Naive thymus-derived CD4-positive, alpha-beta T cell (primary cell): Measurements from ENCODE around the gene DOK5. TPM values are rescaled to one million over a fixed set of nuclear protein-coding genes. Genes with fewer than 3 reads are reported as not detected.
A peak's percentile ranks its signal among the peaks of the same experiment; 100 is the strongest.

ENCODE experiments used
- ATAC-seq: fragments of 150-1000 bp; cut with Tn5 transposase; 2 replicates; pipeline ENCODE4 v1.10.0; 2021; ENCODE audit warnings: mild to moderate bottlenecking, moderate library complexity
- CTCF ChIA-PET: fragments of 350-600 bp; sonication (Branson Sonifier 250); formaldehyde crosslinking; loops from one replicate; lab custom pipeline; 2021; ENCODE audit warnings: antibody characterized with exemption; lab: Charles Lee
- POLR2A ChIA-PET: fragments of 350-600 bp; sonication (Branson Sonifier 250); formaldehyde crosslinking; loops from one replicate; lab custom pipeline; 2021; ENCODE audit warnings: antibody characterized with exemption, inconsistent platforms; lab: Charles Lee
- DNase-seq, 9 donors: peaks; one replicate each; pipeline versions ENCODE4 v3.0.0 to v3.0.0-alpha.2; 2020 to 2022; ENCODE audit warnings: mixed read lengths in 1 of 9
- H3K27ac ChIP-seq: one replicate; pipeline ENCODE4 v1.7.0; 2013; ENCODE audit warnings: mild to moderate bottlenecking, low read depth, low read length, moderate library complexity
- H3K27me3 ChIP-seq, 2 donors: one replicate each; pipeline ENCODE4 v1.7.0; 2013; ENCODE audit warnings: low read length in 2 of 2, mild to moderate bottlenecking in 2 of 2, moderate library complexity in 2 of 2; ENCODE audit not compliant: control insufficient read depth in 2 of 2, insufficient read depth in 2 of 2
- H3K36me3 ChIP-seq, 3 experiments: 1 replicate in 2 of 3; 2 replicates in 1 of 3; pipeline ENCODE4 v1.7.0; 2013; ENCODE audit warnings: low read length in 3 of 3, mild to moderate bottlenecking in 3 of 3, moderate library complexity in 1 of 3; ENCODE audit not compliant: insufficient read depth in 3 of 3, control insufficient read depth in 2 of 3
- H3K4me1 ChIP-seq, 2 donors: one replicate each; pipeline ENCODE4 v1.7.0; 2013; ENCODE audit warnings: low read length in 2 of 2, mild to moderate bottlenecking in 2 of 2, moderate library complexity in 1 of 2; ENCODE audit not compliant: control insufficient read depth in 2 of 2, insufficient read depth in 2 of 2
- H3K4me3 ChIP-seq: 2 replicates; pipeline ENCODE4 v1.7.0; 2013; ENCODE audit warnings: mild to moderate bottlenecking, low read length
- H3K9me3 ChIP-seq, 3 experiments: 1 replicate in 2 of 3; 2 replicates in 1 of 3; pipeline ENCODE4 v1.7.0; 2013; ENCODE audit warnings: low read length in 3 of 3; ENCODE audit not compliant: control insufficient read depth in 2 of 3
- H3K27ac Mint-ChIP-seq, 9 donors: one replicate each; pipeline ENCODE4 v1.8.0; 2020 to 2022; ENCODE audit warnings: mixed read lengths in 9 of 9, mild to moderate bottlenecking in 8 of 9, moderate library complexity in 5 of 9, inconsistent platforms in 2 of 9
- H3K27me3 Mint-ChIP-seq, 5 donors: one replicate each; pipeline ENCODE4 v1.8.0; 2021 to 2022; ENCODE audit warnings: mixed read lengths in 5 of 5, mild to moderate bottlenecking in 1 of 5
- H3K36me3 Mint-ChIP-seq, 5 donors: one replicate each; pipeline ENCODE4 v1.8.0; 2020 to 2022; ENCODE audit warnings: mixed read lengths in 5 of 5, mild to moderate bottlenecking in 3 of 5, inconsistent platforms in 1 of 5
- H3K4me1 Mint-ChIP-seq, 7 donors: one replicate each; pipeline ENCODE4 v1.8.0; 2020 to 2022; ENCODE audit warnings: mixed read lengths in 7 of 7, mild to moderate bottlenecking in 3 of 7, inconsistent platforms in 1 of 7
- H3K4me3 Mint-ChIP-seq, 10 donors: one replicate each; pipeline ENCODE4 v1.8.0; 2020 to 2022; ENCODE audit warnings: mild to moderate bottlenecking in 10 of 10, mixed read lengths in 10 of 10, moderate library complexity in 6 of 10, inconsistent platforms in 2 of 10
- H3K9me3 Mint-ChIP-seq, 11 donors: one replicate each; pipeline ENCODE4 v1.8.0; 2020 to 2022; ENCODE audit warnings: mixed read lengths in 11 of 11, mild to moderate bottlenecking in 4 of 11, inconsistent platforms in 1 of 11, moderate library complexity in 1 of 11
- intact Hi-C, 2 donors: fragments of 100-400 bp; cut with micrococcal nuclease; formaldehyde crosslinking; loops; one replicate each; pipeline ENCODE4 v1.15.1; 2023
- polyA plus RNA-seq, 2 donors: library from polyadenylated mRNA; unstranded; fragments of 300-500 nt; fragmentation: Illumina TruSeq; gene quantifications; one replicate each; pipeline ENCODE4 v1.2.3, GENCODE V29; 2021
- total RNA-seq, 6 experiments: library from RNA in 5 of 6; stranded (reverse) in 5 of 6; gene quantifications; 1 replicate in 5 of 6; 2 replicates in 1 of 6; pipeline ENCODE4 v1.2.3 and lab custom pipeline; 2021 to 2026

The DOK5 gene
- total and polyA plus RNA-seq, 7 experiments from 2014 or later, result 0.85 TPM; not detected in 6

DNA sequence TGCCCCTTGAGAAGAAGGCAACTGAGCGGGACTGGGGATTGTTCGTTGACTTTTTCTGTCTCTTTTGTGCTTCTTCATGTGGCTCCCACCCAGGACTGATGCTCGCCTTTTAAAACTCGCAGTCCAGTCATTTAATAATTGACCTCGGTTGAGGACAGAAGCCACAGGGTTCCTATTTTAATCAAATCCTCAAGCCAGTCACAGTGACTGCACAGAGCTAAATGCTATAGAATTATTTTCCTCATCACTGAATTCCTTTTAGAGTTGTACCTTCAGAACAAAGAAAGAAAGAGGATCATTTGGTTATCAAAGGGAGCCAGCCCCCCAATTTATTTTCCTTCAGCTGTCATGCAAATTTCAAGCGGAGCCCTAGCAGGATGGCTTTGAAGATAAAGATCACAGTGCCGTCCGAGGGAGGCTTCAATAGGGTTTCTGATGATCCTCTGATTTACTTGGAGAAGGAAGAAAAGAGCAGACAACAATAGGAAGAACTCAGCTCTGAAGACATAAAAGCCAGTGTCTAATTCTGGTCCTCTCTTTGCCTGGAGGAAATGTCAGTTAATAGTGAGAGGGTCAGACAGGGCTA, 186.6 kb downstream of the DOK5 start:
- DNase-seq, result no peak
- Histone ChIP-seq H3K27me3 (no peaks in the 10 kb centered on the region), H3K27ac (no peak overlapping the region), H3K36me3 (no peaks in the 10 kb centered on the region), H3K4me3 (no peak overlapping the region), H3K9me3 (no peaks in the 10 kb centered on the region), H3K4me1 (no peaks in the 10 kb centered on the region)
- POLR2A ChIA-PET, result no interaction called here
- CTCF ChIA-PET, result no interaction called here
- ATAC-seq, result no peak
- Mint-ChIP-seq H3K36me3 (no peaks in the 10 kb centered on the region), H3K4me3 (no peak overlapping the region), H3K27ac (no peak overlapping the region), H3K4me1 (no peaks in the 10 kb centered on the region), H3K27me3 (peaks cover 3 to 44% (median 22%) of the 10 kb centered on the region in 5 donors), H3K9me3 (peaks cover 0 to 3% (median 0%) of the 10 kb centered on the region in 11 donors)
- intact Hi-C loops, result no loop called here

- H3K9me3 Mint-ChIP-seq, result peaks cover 0 to 1% (median 0%) of the 10 kb centered on the region in 11 donors
- CTCF ChIA-PET, result no interaction called here
- peaks cover 7 to 63% (median 35%) of the 10 kb centered on the region in 5 donors for H3K27me3 Mint-ChIP-seq
- Histone ChIP-seq H3K27me3 (no peaks in the 10 kb centered on the region), H3K27ac (no peak overlapping the region), H3K9me3 (no peaks in the 10 kb centered on the region), H3K36me3 (no peaks in the 10 kb centered on the region), H3K4me3 (no peak overlapping the region), H3K4me1 (no peaks in the 10 kb centered on the region)
- POLR2A ChIA-PET, result no interaction called here
- no peaks in the 10 kb centered on the region for H3K36me3 Mint-ChIP-seq
- H3K4me1 Mint-ChIP-seq, result peaks cover 0 to 6% (median 0%) of the 10 kb centered on the region in 7 donors
- no peak for DNase-seq
- ATAC-seq, result no peak
- H3K27ac Mint-ChIP-seq, result no peak overlapping the region
- intact Hi-C loops, result no loop called here
- no peak overlapping the region for H3K4me3 Mint-ChIP-seq
Measured at GRCh38 chr20:54665812-54666211, 190.4 kb downstream of the DOK5 start.

DNA sequence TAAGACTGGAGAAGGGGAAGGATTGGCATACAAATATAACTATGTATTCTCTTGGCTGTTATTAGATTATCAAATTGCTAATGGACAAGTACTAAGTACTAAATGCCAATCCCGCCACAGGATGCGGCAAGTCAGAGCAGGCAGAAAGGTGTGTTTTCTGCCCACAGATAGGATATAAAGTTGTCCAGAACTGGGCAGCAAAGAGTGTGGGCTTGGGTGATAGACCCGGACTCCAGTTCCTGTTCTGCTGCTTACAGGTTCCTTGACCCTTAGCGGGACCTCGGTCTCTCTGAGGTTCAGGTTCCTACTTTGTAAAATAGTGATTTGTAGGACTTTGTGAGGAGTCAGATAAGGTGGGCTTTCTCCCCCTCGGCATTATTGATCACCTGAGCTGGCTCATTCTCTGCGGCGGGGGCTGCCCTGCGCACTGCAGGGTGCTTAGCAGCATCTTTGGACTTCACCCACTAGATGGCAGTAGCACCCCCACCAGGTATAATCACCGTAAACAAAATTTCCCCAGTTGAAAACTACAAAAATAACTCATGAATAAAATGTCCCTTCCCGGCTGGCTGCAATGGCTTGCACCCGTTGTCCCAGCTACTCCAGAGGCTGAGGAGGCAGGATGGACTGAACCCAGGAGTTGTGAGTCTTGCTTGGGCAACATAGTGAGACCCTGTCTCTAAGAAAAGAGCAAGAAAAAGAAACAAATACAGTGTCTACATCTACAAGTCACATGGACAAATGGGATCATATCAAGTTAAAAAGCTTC, 193.1 kb downstream of the DOK5 start:
- Histone ChIP-seq H3K4me3 (no peak overlapping the region), H3K27me3 (no peaks in the 10 kb centered on the region), H3K27ac (no peak overlapping the region), H3K9me3 (no peaks in the 10 kb centered on the region), H3K4me1 (no peaks in the 10 kb centered on the region), H3K36me3 (no peaks in the 10 kb centered on the region)
- no peak overlapping the region for H3K27ac Mint-ChIP-seq
- no peaks in the 10 kb centered on the region for H3K36me3 Mint-ChIP-seq
- ATAC-seq, result peak; percentile 51
- ChIA-PET CTCF (interaction anchor here (1.2 kb wide), 1 partner anchor 13 kb away, joined by 3 read pairs; no protein-coding TSS in a partner anchor), POLR2A (interaction anchor here (0.6 kb wide), 1 partner anchor 524 kb away, joined by 3 read pairs; no protein-coding TSS in a partner anchor)
- peaks cover 7 to 55% (median 30%) of the 10 kb centered on the region in 5 donors for H3K27me3 Mint-ChIP-seq
- peaks cover 0 to 1% (median 0%) of the 10 kb centered on the region in 11 donors for H3K9me3 Mint-ChIP-seq
- intact Hi-C loops, result no loop called here
- peaks cover 0 to 6% (median 0%) of the 10 kb centered on the region in 7 donors for H3K4me1 Mint-ChIP-seq
- H3K4me3 Mint-ChIP-seq, result peak overlapping the region in 3 of 10 donors; percentile 15 to 45 (median 38)
- DNase-seq, result peak in 4 of 9 donors; percentile 8 to 33 (median 8)

GRCh38 chr20:54669040-54669363, 193.6 kb downstream of the DOK5 start:
- Mint-ChIP-seq H3K27me3 (peaks cover 7 to 51% (median 26%) of the 10 kb centered on the region in 5 donors), H3K27ac (no peak overlapping the region), H3K4me3 (peak overlapping the region in 1 of 10 donors; percentile 38), H3K4me1 (peaks cover 0 to 6% (median 0%) of the 10 kb centered on the region in 7 donors), H3K36me3 (no peaks in the 10 kb centered on the region), H3K9me3 (peaks cover 0 to 1% (median 0%) of the 10 kb centered on the region in 11 donors)
- DNase-seq (no peak), ATAC-seq (no peak)
- intact Hi-C loops, result no loop called here
- ChIA-PET POLR2A (no interaction called here), CTCF (no interaction called here)
- Histone ChIP-seq H3K27me3 (no peaks in the 10 kb centered on the region), H3K4me3 (no peak overlapping the region), H3K4me1 (no peaks in the 10 kb centered on the region), H3K36me3 (no peaks in the 10 kb centered on the region), H3K9me3 (no peaks in the 10 kb centered on the region), H3K27ac (no peak overlapping the region)

DNA sequence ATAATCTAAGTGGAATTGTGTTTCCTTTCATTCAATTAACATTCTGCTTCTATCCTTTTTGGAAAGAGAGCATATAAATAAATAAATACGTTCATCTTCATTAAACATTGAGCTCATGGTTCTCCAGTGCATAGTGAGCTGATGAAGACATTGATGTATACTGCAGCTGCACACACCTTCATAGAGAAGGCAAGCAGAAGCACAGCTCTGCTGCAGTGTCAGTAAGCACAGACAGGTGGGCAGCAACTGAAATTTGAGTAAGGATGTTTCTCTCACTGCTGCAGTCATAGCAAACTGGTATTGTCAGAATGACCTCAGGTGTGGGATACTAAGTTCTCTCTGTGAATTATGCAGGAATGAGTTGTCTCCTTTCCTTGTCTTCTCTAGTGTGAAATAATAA, 202.9 kb downstream of the DOK5 start:
- Mint-ChIP-seq H3K27ac (no peak overlapping the region), H3K4me1 (no peaks in the 10 kb centered on the region), H3K4me3 (no peak overlapping the region), H3K27me3 (peaks cover 2 to 59% (median 37%) of the 10 kb centered on the region in 5 donors), H3K9me3 (peaks cover 0 to 2% (median 0%) of the 10 kb centered on the region in 11 donors), H3K36me3 (no peaks in the 10 kb centered on the region)
- no peaks in the 10 kb centered on the region for H3K36me3 ChIP-seq
- ATAC-seq, result no peak
- H3K27ac ChIP-seq, result no peak overlapping the region
- ChIA-PET POLR2A (no interaction called here), CTCF (no interaction called here)
- H3K4me3 ChIP-seq, result no peak overlapping the region
- intact Hi-C loops, result no loop called here
- no peaks in the 10 kb centered on the region for H3K4me1 ChIP-seq
- DNase-seq, result no peak
- no peaks in the 10 kb centered on the region for H3K9me3 ChIP-seq
- no peaks in the 10 kb centered on the region for H3K27me3 ChIP-seq

GRCh38 chr20:54680439-54680838, 205.0 kb downstream of the DOK5 start:
- Mint-ChIP-seq H3K27ac (no peak overlapping the region), H3K36me3 (no peaks in the 10 kb centered on the region), H3K4me1 (no peaks in the 10 kb centered on the region), H3K27me3 (peaks cover 5 to 74% (median 35%) of the 10 kb centered on the region in 5 donors), H3K9me3 (no peaks in the 10 kb centered on the region), H3K4me3 (no peak overlapping the region)
- CTCF ChIA-PET, result no interaction called here
- Histone ChIP-seq H3K9me3 (no peaks in the 10 kb centered on the region), H3K4me1 (no peaks in the 10 kb centered on the region), H3K27me3 (no peaks in the 10 kb centered on the region), H3K4me3 (no peak overlapping the region), H3K27ac (no peak overlapping the region), H3K36me3 (no peaks in the 10 kb centered on the region)
- DNase-seq (no peak), ATAC-seq (no peak)
- intact Hi-C loops, result no loop called here
- POLR2A ChIA-PET, result no interaction called here
